Stomach smooth muscle (tissue), 2 donors: ENCODE measurements around the gene GPRC5C.
"Not testable (repeated sequence)": the region's sequence is repeated elsewhere in the genome, so short reads cannot be mapped to it uniquely, and the experiment has no call there.

Experiments
- H3K27ac ChIP-seq: one replicate; pipeline ENCODE4 v1.7.0; 2013; ENCODE audit warnings: mild to moderate bottlenecking, low read length, inconsistent platforms
- H3K27me3 ChIP-seq, 2 donors: one replicate each; pipeline ENCODE4 v1.7.0; 2013; ENCODE audit warnings: low read length in 2 of 2; ENCODE audit not compliant: insufficient read depth in 2 of 2, control insufficient read depth in 1 of 2
- H3K36me3 ChIP-seq, 2 donors: one replicate each; pipeline ENCODE4 v1.7.0; 2013; ENCODE audit warnings: low read length in 2 of 2; ENCODE audit not compliant: control insufficient read depth in 2 of 2, insufficient read depth in 2 of 2
- H3K4me1 ChIP-seq: one replicate; pipeline ENCODE4 v1.7.0; 2013; ENCODE audit warnings: low read length; ENCODE audit not compliant: control insufficient read depth, insufficient read depth
- H3K4me3 ChIP-seq, 2 donors: one replicate each; pipeline ENCODE4 v1.7.0; 2013; ENCODE audit warnings: low read length in 2 of 2
- H3K9ac ChIP-seq, 2 donors: one replicate each; pipeline ENCODE4 v1.7.0; 2013; ENCODE audit warnings: low read length in 2 of 2, mild to moderate bottlenecking in 1 of 2
- H3K9me3 ChIP-seq, 2 donors: one replicate each; pipeline ENCODE4 v1.7.0; 2013; ENCODE audit warnings: low read length in 2 of 2; ENCODE audit not compliant: control insufficient read depth in 2 of 2
- donor health status: healthy.
- donor health status: Pancreatic carcinoma.

Gene GPRC5C

DNA sequence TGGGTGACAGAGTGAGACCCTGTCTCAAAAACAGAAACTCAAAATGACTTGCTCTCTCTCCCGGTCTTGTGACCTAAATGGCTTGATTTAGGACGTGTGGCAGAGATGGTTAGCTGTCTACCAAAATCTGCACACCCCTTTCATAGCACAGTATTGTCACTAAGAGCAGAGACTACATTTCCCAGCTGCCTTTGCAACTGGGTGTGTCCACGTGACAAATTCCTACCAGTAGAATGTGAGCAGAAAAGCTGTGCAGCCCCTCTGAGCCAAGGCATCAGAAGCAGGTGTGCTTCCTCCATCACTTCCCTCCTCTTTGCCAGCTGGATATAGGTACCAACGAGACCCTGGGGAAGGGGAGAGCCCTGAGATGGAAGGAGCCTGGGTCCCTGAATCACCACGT, 39.0 kb upstream of the GPRC5C start:
- H3K27me3 ChIP-seq: peaks cover 0 to 2% of the 10 kb centered on the region in 2 donors
- H3K27ac ChIP-seq: no peak overlapping the region
- no peak overlapping the region for H3K9ac ChIP-seq
- H3K4me3 ChIP-seq: no peak overlapping the region
- H3K4me1 ChIP-seq: no peaks in the 10 kb centered on the region
- no peaks in the 10 kb centered on the region for H3K36me3 ChIP-seq
- H3K9me3 ChIP-seq: peaks cover 0 to 3% of the 10 kb centered on the region in 2 donors

- Histone ChIP-seq H3K9me3 (peaks cover 0 to 3% of the 10 kb centered on the region in 2 donors), H3K9ac (no peak overlapping the region), H3K4me1 (no peaks in the 10 kb centered on the region), H3K36me3 (no peaks in the 10 kb centered on the region), H3K27me3 (peaks cover 0 to 2% of the 10 kb centered on the region in 2 donors), H3K27ac (no peak overlapping the region), H3K4me3 (no peak overlapping the region)
Observed at GRCh38 chr17:74393346-74393942, 38.4 kb upstream of the GPRC5C start.

- Histone ChIP-seq H3K27ac (no peak overlapping the region), H3K4me3 (no peak overlapping the region), H3K9ac (no peak overlapping the region), H3K36me3 (no peaks in the 10 kb centered on the region), H3K4me1 (no peaks in the 10 kb centered on the region), H3K27me3 (peaks cover 0 to 2% of the 10 kb centered on the region in 2 donors), H3K9me3 (peaks cover 0 to 3% of the 10 kb centered on the region in 2 donors)
Observed at GRCh38 chr17:74394275-74394950, 37.5 kb upstream of the GPRC5C start.

- Histone ChIP-seq H3K27ac (no peak overlapping the region), H3K4me1 (no peaks in the 10 kb centered on the region), H3K27me3 (peaks cover 0 to 2% of the 10 kb centered on the region in 2 donors), H3K4me3 (no peak overlapping the region), H3K36me3 (no peaks in the 10 kb centered on the region), H3K9me3 (peaks cover 0 to 3% of the 10 kb centered on the region in 2 donors), H3K9ac (no peak overlapping the region)
Observed at GRCh38 chr17:74394977-74395376, 36.9 kb upstream of the GPRC5C start.

DNA sequence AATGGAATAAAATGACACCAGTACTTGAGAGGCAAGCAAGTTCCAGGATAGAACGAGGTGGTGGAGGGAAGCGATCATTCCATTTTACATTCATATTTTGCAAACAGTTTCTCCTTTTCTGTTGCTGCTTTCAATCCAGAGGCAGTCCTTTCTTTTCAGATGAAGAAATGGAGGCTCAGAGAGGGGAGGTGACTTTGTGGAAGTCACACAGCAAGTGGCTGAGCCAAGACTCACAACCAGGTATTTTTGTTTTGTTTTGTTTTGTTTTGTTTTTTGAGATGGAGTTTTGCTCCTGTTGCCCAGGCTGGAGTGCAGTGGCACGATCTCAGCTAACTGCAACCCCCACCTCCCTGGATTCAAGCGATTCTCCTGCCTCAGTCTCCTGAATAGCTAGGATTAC, 35.3 kb upstream of the GPRC5C start:
- peaks cover 0 to 3% of the 10 kb centered on the region in 2 donors for H3K9me3 ChIP-seq
- no peaks in the 10 kb centered on the region for H3K4me1 ChIP-seq
- H3K36me3 ChIP-seq: no peaks in the 10 kb centered on the region
- no peak overlapping the region for H3K9ac ChIP-seq
- H3K27ac ChIP-seq: no peak overlapping the region
- no peak overlapping the region for H3K4me3 ChIP-seq
- peaks cover 0 to 2% of the 10 kb centered on the region in 2 donors for H3K27me3 ChIP-seq

DNA sequence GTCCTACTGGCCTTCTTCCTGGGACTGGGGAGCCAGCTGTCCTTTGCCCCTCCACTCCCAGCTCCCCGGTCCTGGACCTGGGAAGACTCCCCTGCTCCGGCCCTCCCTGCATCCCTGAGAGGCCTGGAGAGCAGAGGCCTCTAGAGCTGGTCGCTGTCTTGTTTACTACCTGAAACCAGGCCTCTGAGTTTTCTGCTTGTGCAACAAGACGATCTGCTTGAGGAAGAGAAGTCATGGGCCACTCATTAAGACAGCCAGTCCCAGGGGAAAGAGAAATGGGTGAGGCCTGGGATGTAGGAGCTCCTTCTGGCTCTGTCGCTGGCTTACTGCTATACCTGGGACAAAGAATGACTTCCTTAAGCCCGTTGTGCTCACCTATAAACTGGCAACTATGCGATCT, 29.8 kb upstream of the GPRC5C start:
- Histone ChIP-seq H3K4me3 (no peak overlapping the region), H3K9me3 (no peaks in the 10 kb centered on the region), H3K36me3 (no peaks in the 10 kb centered on the region), H3K27ac (no peak overlapping the region), H3K27me3 (peaks cover 5 to 7% of the 10 kb centered on the region in 2 donors), H3K9ac (no peak overlapping the region), H3K4me1 (no peaks in the 10 kb centered on the region)

GRCh38 chr17:74403512-74404137, 28.3 kb upstream of the GPRC5C start:
- Histone ChIP-seq H3K4me1 (no peaks in the 10 kb centered on the region), H3K27me3 (peaks cover 5 to 7% of the 10 kb centered on the region in 2 donors), H3K36me3 (no peaks in the 10 kb centered on the region), H3K9ac (no peak overlapping the region), H3K9me3 (no peaks in the 10 kb centered on the region), H3K4me3 (no peak overlapping the region), H3K27ac (no peak overlapping the region)

DNA sequence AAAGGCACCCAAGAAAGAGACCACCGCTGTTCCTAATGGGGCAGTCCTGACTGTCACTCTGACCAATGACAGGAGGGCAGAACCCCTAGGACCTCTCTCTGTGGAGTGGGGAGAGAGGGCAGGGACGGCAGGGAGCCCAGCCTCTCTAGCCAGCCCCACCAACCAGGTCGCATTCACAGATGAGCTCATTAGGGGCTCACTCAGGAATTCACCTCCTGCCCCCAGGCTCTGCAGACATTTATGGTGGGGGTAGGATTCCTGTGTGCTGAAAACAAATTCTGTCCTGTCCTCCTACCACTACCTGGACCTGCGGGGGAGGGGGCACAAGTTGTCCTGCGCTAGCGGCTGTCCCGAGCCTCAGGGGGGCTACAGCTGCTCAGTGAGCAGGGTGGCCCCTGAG, 27.7 kb upstream of the GPRC5C start:
- Histone ChIP-seq H3K36me3 (no peaks in the 10 kb centered on the region), H3K27ac (no peak overlapping the region), H3K9ac (no peak overlapping the region), H3K4me1 (no peaks in the 10 kb centered on the region), H3K4me3 (no peak overlapping the region), H3K9me3 (no peaks in the 10 kb centered on the region), H3K27me3 (peaks cover 5 to 7% of the 10 kb centered on the region in 2 donors)

- Histone ChIP-seq H3K27ac (no peak overlapping the region), H3K36me3 (no peaks in the 10 kb centered on the region), H3K9ac (no peak overlapping the region), H3K4me3 (no peak overlapping the region), H3K4me1 (no peaks in the 10 kb centered on the region), H3K9me3 (no peaks in the 10 kb centered on the region), H3K27me3 (peaks cover 5 to 7% of the 10 kb centered on the region in 2 donors)
Observed at GRCh38 chr17:74404789-74405188, 27.1 kb upstream of the GPRC5C start.

- H3K9me3 ChIP-seq, H3K27me3 ChIP-seq, H3K27ac ChIP-seq, H3K4me1 ChIP-seq, H3K36me3 ChIP-seq, H3K9ac ChIP-seq, H3K4me3 ChIP-seq: not testable (repeated sequence)
Observed at GRCh38 chr17:74405311-74405710, 26.6 kb upstream of the GPRC5C start.

DNA sequence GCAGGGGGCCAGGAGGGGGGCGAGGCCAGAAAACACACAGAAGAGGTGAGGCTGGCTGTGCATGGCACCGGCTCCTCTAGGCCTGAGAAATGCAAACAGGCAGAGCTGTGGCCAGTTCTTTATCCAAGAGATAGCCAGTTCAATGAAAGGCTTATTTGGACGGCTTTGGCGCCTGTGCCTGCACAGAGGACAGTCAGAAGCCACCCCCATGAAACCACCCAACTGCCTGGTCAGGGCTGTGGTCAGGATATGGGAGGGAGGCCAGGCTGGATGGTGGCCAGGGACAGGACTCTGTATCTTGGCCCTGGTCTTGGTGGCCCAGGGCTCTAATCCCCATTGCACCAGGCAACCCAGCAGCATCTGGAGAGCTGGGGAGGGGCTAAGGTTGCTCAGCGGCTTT, 24.5 kb upstream of the GPRC5C start:
- H3K27ac ChIP-seq: no peak overlapping the region
- no peaks in the 10 kb centered on the region for H3K9me3 ChIP-seq
- H3K27me3 ChIP-seq: peaks cover 5 to 7% of the 10 kb centered on the region in 2 donors
- H3K4me3 ChIP-seq: no peak overlapping the region
- H3K9ac ChIP-seq: no peak overlapping the region
- H3K4me1 ChIP-seq: no peaks in the 10 kb centered on the region
- no peaks in the 10 kb centered on the region for H3K36me3 ChIP-seq
